Tibial nerve (tissue), 4 donors: ENCODE results near the gene SEPTIN5. TPM values are rescaled to one million over a fixed set of nuclear protein-coding genes. Genes with fewer than 3 reads are reported as not detected.

Experiments
- DNase-seq, 2 donors: peaks; one replicate each; pipeline ENCODE4 v3.0.0-alpha.2; 2019; ENCODE audit warnings: low spot score in 2 of 2
- H3K27ac ChIP-seq, 4 donors: fragments of 200-600 bp; sonication (generic) in 3 of 4; one replicate each; pipeline ENCODE4 v1.5.1; 2017 to 2019; ENCODE audit warnings: mild to moderate bottlenecking in 1 of 4
- H3K27me3 ChIP-seq, 2 donors: fragments of 200-600 bp; sonication (generic) in 1 of 2; one replicate each; pipeline versions ENCODE4 v1.5.1 to v1.6.0; 2017 to 2019
- H3K36me3 ChIP-seq, 3 donors: fragments of 200-600 bp; sonication (generic); one replicate each; pipeline ENCODE4 v1.5.1; 2018 to 2019
- H3K4me1 ChIP-seq, 4 donors: fragments of 200-600 bp; sonication (generic) in 3 of 4; one replicate each; pipeline ENCODE4 v1.5.1; 2017 to 2019
- H3K4me3 ChIP-seq, 4 donors: fragments of 200-600 bp; sonication (generic) in 3 of 4; one replicate each; pipeline ENCODE4 v1.5.1; 2017 to 2019; ENCODE audit warnings: mild to moderate bottlenecking in 1 of 4, moderate library complexity in 1 of 4
- H3K9me3 ChIP-seq, 4 donors: fragments of 200-600 bp; sonication (generic) in 3 of 4; one replicate each; pipeline ENCODE4 v1.5.1; 2017 to 2019
- CTCF ChIP-seq, 5 experiments: fragments of 200-600 bp in 3 of 5; fragments of 450-650 bp in 2 of 5; sonication (generic) in 3 of 5; IDR thresholded peaks; one replicate each; pipeline ENCODE4 v1.5.1; 2016 to 2019; ENCODE audit warnings: antibody characterized with exemption in 5 of 5, mild to moderate bottlenecking in 3 of 5, moderate library complexity in 2 of 5
- EP300 ChIP-seq, 2 donors: sonication (generic); formaldehyde crosslinking; IDR thresholded peaks; one replicate each; pipeline ENCODE4 v1.6.1; 2017; ENCODE audit warnings: antibody characterized with exemption in 2 of 2, mild to moderate bottlenecking in 1 of 2
- POLR2A ChIP-seq, 2 donors: fragments of 450-650 bp; IDR thresholded peaks; one replicate each; pipeline ENCODE4 v1.6.1; 2017; ENCODE audit warnings: antibody characterized with exemption in 2 of 2, mild to moderate bottlenecking in 2 of 2, moderate library complexity in 2 of 2
- WGBS, 2 donors: methylation state at CpG; one replicate each; pipeline ENCODE4 v1.1.5; 2018; 5-methylcytosine and 5-hydroxymethylcytosine counted together
- total RNA-seq, 4 donors: library from RNA; depleted of rRNA; stranded (reverse); fragments of >200 nt; gene quantifications; one replicate each; pipeline ENCODE4 v1.1.0, GENCODE V29; 2016

SEPTIN5 gene
- total RNA-seq, 4 donors from 2014 or later: 11.4 to 29.1 (median 25.2) TPM

GRCh38 chr22:19678949-19679521 lies 35.3 kb upstream of the SEPTIN5 start:
- WGBS, 2 donors: 23 to 31% methylated on average over 11 of the region's 11 CpGs
- H3K27me3 ChIP-seq: peaks cover 0 to 14% of the 10 kb centered on the region in 2 donors
- H3K4me3 ChIP-seq: no peak overlapping the region
- H3K36me3 ChIP-seq: no peaks in the 10 kb centered on the region
- no peaks in the 10 kb centered on the region for H3K9me3 ChIP-seq
- peaks cover 0 to 5% (median 0%) of the 10 kb centered on the region in 4 donors for H3K4me1 ChIP-seq
- no peak overlapping the region for H3K27ac ChIP-seq
- DNase-seq: no peak
- TF ChIP-seq POLR2A (IDR thresholded peaks at IDR 0.05) (no peak), CTCF (IDR thresholded peaks at IDR 0.05) (no peak), EP300 (IDR thresholded peaks at IDR 0.05) (no peak)

GRCh38 chr22:19679522-19680101 lies 34.7 kb upstream of the SEPTIN5 start:
- H3K4me3 ChIP-seq: no peak overlapping the region
- H3K36me3 ChIP-seq: no peaks in the 10 kb centered on the region
- H3K27ac ChIP-seq: no peak overlapping the region
- TF ChIP-seq EP300 (IDR thresholded peaks at IDR 0.05) (no peak), CTCF (IDR thresholded peaks at IDR 0.05) (peak; percentile 62 to 87 (median 73)), POLR2A (IDR thresholded peaks at IDR 0.05) (no peak)
- H3K4me1 ChIP-seq: peaks cover 0 to 5% (median 0%) of the 10 kb centered on the region in 4 donors
- peak in 1 of 2 donors; percentile 44 for DNase-seq
- H3K27me3 ChIP-seq: peaks cover 0 to 14% of the 10 kb centered on the region in 2 donors
- 30 to 36% methylated on average over 13 to 14 of the region's 14 CpGs for WGBS, 2 donors
- no peaks in the 10 kb centered on the region for H3K9me3 ChIP-seq

GRCh38 chr22:19680287-19680881 lies 33.9 kb upstream of the SEPTIN5 start:
- Histone ChIP-seq H3K36me3 (no peaks in the 10 kb centered on the region), H3K27me3 (peaks cover 0 to 14% of the 10 kb centered on the region in 2 donors), H3K4me1 (peaks cover 0 to 5% (median 0%) of the 10 kb centered on the region in 4 donors), H3K4me3 (no peak overlapping the region), H3K9me3 (no peaks in the 10 kb centered on the region), H3K27ac (no peak overlapping the region)
- no peak for TF ChIP-seq POLR2A (IDR thresholded peaks at IDR 0.05)
- no peak for TF ChIP-seq CTCF (IDR thresholded peaks at IDR 0.05)
- TF ChIP-seq EP300 (IDR thresholded peaks at IDR 0.05): no peak
- WGBS, 2 donors: 89 to 90% methylated on average over 16 of the region's 16 CpGs
- no peak for DNase-seq

GRCh38 chr22:19680911-19681862 lies 33.1 kb upstream of the SEPTIN5 start:
- WGBS, 2 donors: 87 to 94% methylated on average over 11 of the region's 11 CpGs
- peaks cover 0 to 5% (median 0%) of the 10 kb centered on the region in 4 donors for H3K4me1 ChIP-seq
- no peak for DNase-seq
- H3K9me3 ChIP-seq: no peaks in the 10 kb centered on the region
- no peak overlapping the region for H3K4me3 ChIP-seq
- peaks cover 0 to 14% of the 10 kb centered on the region in 2 donors for H3K27me3 ChIP-seq
- H3K27ac ChIP-seq: no peak overlapping the region
- TF ChIP-seq EP300 (IDR thresholded peaks at IDR 0.05): no peak
- TF ChIP-seq POLR2A (IDR thresholded peaks at IDR 0.05): no peak
- TF ChIP-seq CTCF (IDR thresholded peaks at IDR 0.05): no peak
- H3K36me3 ChIP-seq: no peaks in the 10 kb centered on the region
